Measurements from ENCODE around the gene CAMK1D. TPM values are rescaled to one million over a fixed set of nuclear protein-coding genes. Genes with fewer than 3 reads are reported as not detected.

Gene CAMK1D
- total RNA-seq, 3 donors from 2014 or later, result 20.6 to 48.5 (median 32.8) TPM

DNA sequence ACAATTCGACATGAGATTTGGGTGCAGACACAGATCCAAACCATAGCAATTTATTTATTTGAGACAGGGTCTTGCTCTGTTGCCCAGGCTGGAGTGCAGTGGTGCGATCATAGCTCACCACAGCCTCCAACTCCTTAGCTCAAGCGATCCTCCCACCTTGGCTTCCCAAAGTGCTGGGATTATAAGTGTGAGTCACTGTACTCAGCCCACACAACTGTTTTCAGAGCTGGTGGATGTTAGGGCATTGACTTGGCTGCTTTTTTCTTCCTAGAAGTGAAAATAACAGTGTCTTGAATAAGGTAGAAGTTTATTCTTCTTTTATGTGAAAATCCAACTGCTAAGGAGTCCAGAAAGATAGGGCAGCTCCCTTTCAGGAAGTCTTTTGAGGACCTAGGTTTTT is 520.1 kb downstream of the CAMK1D start:
- ATAC-seq, result no peak
- no peak for TF ChIP-seq CTCF (IDR thresholded peaks at IDR 0.05)

GRCh38 chr10:12872577-12872976 is 523.2 kb downstream of the CAMK1D start:
- intact Hi-C loops (cut with DNase I, micrococcal nuclease), result no loop called here
- no peaks in the 10 kb centered on the region for H3K4me1 ChIP-seq (ENCODE audit: low read depth)
- DNase-seq (no peak), ATAC-seq (no peak)
- no peak overlapping the region for H3K4me3 ChIP-seq
- TF ChIP-seq CTCF (IDR thresholded peaks at IDR 0.05), result no peak
- H3K9me3 ChIP-seq, result no peaks in the 10 kb centered on the region
- H3K36me3 ChIP-seq (ENCODE audit: low read depth), result no peaks in the 10 kb centered on the region

More for the DNA sequence above, 520.1 kb downstream of the CAMK1D start:
- Histone ChIP-seq H3K4me3 (no peak overlapping the region), H3K4me1 (ENCODE audit: low read depth) (no peaks in the 10 kb centered on the region), H3K9me3 (no peaks in the 10 kb centered on the region), H3K36me3 (ENCODE audit: low read depth) (no peaks in the 10 kb centered on the region)
- intact Hi-C loops (cut with DNase I, micrococcal nuclease), result no loop called here
- DNase-seq, result no peak

DNA sequence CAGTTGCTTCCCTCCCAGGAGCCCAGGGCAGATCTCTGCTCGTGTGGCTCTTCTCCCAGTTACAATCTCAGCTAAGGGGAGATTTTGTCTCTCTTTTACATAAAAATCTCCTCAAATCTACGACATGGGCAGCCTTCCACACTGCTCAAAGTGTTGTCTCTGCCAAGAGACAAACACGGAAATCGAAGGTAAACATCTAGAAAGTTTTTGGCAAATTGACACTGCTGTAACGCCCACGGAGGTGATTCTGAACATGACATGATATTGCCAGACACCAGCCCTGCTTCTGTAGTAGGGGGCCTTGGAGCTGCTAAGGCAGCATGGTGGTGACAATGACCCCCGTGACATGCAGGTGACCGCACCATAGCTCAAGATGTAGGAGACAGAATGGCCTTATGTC is 523.8 kb downstream of the CAMK1D start:
- no peaks in the 10 kb centered on the region for H3K4me1 ChIP-seq (ENCODE audit: low read depth)
- H3K4me3 ChIP-seq, result no peak overlapping the region
- ATAC-seq (no peak), DNase-seq (no peak)
- no peak for TF ChIP-seq CTCF (IDR thresholded peaks at IDR 0.05)
- intact Hi-C loops (cut with DNase I, micrococcal nuclease), result no loop called here
- H3K36me3 ChIP-seq (ENCODE audit: low read depth), result no peaks in the 10 kb centered on the region
- no peaks in the 10 kb centered on the region for H3K9me3 ChIP-seq

GRCh38 chr10:12874501-12874900 is 525.2 kb downstream of the CAMK1D start:
- H3K4me3 ChIP-seq, result no peak overlapping the region
- ATAC-seq, result no peak

GRCh38 chr10:12875100-12875499 is 525.8 kb downstream of the CAMK1D start:
- Histone ChIP-seq H3K36me3 (ENCODE audit: low read depth) (no peaks in the 10 kb centered on the region), H3K4me3 (no peak overlapping the region), H3K4me1 (ENCODE audit: low read depth) (no peaks in the 10 kb centered on the region), H3K9me3 (no peaks in the 10 kb centered on the region)
- TF ChIP-seq CTCF (IDR thresholded peaks at IDR 0.05), result no peak
- DNase-seq (peak in 1 of 3 donors; percentile 18), ATAC-seq (no peak)
- intact Hi-C loops (cut with DNase I, micrococcal nuclease), result no loop called here

More at GRCh38 chr10:12874501-12874900, 525.2 kb downstream of the CAMK1D start:
- Histone ChIP-seq H3K36me3 (ENCODE audit: low read depth) (no peaks in the 10 kb centered on the region), H3K4me1 (ENCODE audit: low read depth) (no peaks in the 10 kb centered on the region), H3K9me3 (no peaks in the 10 kb centered on the region)
- intact Hi-C loops (cut with DNase I, micrococcal nuclease), result no loop called here
- TF ChIP-seq CTCF (IDR thresholded peaks at IDR 0.05), result no peak
- DNase-seq, result no peak

GRCh38 chr10:12876266-12876665 is 526.9 kb downstream of the CAMK1D start:
- ATAC-seq (no peak), DNase-seq (no peak)
- Histone ChIP-seq H3K9me3 (no peaks in the 10 kb centered on the region), H3K4me3 (no peak overlapping the region), H3K36me3 (ENCODE audit: low read depth) (no peaks in the 10 kb centered on the region), H3K4me1 (ENCODE audit: low read depth) (no peaks in the 10 kb centered on the region)
- TF ChIP-seq CTCF (IDR thresholded peaks at IDR 0.05), result no peak
- intact Hi-C loops (cut with DNase I, micrococcal nuclease), result no loop called here

Data from mucosa of descending colon (tissue), 3 donors.